ENCODE data around the gene CD300A.

The CD300A gene

GRCh38 chr17:74447628-74448159, 18.7 kb upstream of the CD300A start:
- Histone ChIP-seq H3K27ac (no peak overlapping the region), H3K4me1 (ENCODE audit: control insufficient read depth in 1 of 2, insufficient read depth in 1 of 2, low read depth in 1 of 2, low read length in 1 of 2) (peaks cover 13 to 18% of the 10 kb centered on the region in 2 experiments), H3K9me3 (no peaks in the 10 kb centered on the region), H3K27me3 (peaks cover 45% of the 10 kb centered on the region), H3K36me3 (no peaks in the 10 kb centered on the region), H3K4me3 (ENCODE audit: low read depth in 1 of 2, low read length in 1 of 2) (no peak overlapping the region)
- TF ChIP-seq, protein P1, sequence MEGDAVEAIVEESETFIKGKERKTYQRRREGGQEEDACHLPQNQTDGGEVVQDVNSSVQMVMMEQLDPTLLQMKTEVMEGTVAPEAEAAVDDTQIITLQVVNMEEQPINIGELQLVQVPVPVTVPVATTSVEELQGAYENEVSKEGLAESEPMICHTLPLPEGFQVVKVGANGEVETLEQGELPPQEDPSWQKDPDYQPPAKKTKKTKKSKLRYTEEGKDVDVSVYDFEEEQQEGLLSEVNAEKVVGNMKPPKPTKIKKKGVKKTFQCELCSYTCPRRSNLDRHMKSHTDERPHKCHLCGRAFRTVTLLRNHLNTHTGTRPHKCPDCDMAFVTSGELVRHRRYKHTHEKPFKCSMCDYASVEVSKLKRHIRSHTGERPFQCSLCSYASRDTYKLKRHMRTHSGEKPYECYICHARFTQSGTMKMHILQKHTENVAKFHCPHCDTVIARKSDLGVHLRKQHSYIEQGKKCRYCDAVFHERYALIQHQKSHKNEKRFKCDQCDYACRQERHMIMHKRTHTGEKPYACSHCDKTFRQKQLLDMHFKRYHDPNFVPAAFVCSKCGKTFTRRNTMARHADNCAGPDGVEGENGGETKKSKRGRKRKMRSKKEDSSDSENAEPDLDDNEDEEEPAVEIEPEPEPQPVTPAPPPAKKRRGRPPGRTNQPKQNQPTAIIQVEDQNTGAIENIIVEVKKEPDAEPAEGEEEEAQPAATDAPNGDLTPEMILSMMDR (IDR thresholded peaks at IDR 0.05) = no peak

DNA sequence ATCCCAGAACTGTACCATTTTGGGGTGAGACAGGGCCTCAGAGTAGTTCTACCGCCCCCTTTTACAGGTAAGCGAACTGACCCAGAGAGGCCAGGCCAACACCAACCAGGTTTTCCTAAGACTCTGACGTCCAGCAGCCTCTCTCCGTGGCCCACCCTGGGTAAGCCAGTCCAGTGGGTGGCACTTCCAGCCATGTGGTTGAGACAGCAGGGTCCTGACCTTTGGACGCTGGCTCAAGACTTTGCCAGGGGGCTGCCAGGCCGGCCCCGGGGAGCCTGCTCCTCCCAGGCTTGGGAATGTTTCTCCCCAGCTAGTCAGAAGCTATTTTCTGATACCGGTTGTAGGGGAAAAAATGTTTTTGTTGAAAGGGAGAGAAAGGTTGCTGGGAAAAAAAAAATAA, 17.7 kb upstream of the CD300A start:
- Histone ChIP-seq H3K4me3 (ENCODE audit: low read depth in 1 of 2, low read length in 1 of 2) (no peak overlapping the region), H3K27ac (no peak overlapping the region), H3K36me3 (no peaks in the 10 kb centered on the region), H3K27me3 (peaks cover 56% of the 10 kb centered on the region), H3K9me3 (no peaks in the 10 kb centered on the region), H3K4me1 (ENCODE audit: control insufficient read depth in 1 of 2, insufficient read depth in 1 of 2, low read depth in 1 of 2, low read length in 1 of 2) (peaks cover 7 to 11% of the 10 kb centered on the region in 2 experiments)
- TF ChIP-seq, protein P1 (IDR thresholded peaks at IDR 0.05) = no peak

DNA sequence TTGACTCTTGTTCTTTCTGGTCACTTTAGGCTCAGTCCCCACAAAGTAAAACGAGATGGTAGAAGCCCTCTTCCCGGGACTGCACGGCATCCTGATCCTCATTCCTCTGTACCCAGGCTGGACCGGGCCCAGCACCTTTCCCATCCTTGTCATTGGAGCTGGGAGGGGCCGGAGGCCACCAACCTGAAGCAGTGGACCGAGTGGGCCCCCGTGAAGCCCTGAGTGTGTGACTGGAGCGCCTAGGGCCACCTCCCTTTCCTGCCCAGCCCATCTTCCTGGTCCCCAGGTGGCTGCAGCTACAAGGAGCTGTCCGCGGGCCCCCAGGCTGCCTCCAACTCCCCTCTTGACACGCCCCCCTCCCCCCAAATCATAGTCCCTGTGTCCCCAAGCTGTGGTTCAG, 17.1 kb upstream of the CD300A start:
- H3K36me3 ChIP-seq = no peaks in the 10 kb centered on the region
- no peaks in the 10 kb centered on the region for H3K9me3 ChIP-seq
- peaks cover 54% of the 10 kb centered on the region for H3K27me3 ChIP-seq
- peaks cover 8 to 16% of the 10 kb centered on the region in 2 experiments for H3K4me1 ChIP-seq (ENCODE audit: control insufficient read depth in 1 of 2, insufficient read depth in 1 of 2, low read depth in 1 of 2, low read length in 1 of 2)
- H3K4me3 ChIP-seq (ENCODE audit: low read depth in 1 of 2, low read length in 1 of 2) = no peak overlapping the region
- TF ChIP-seq, protein P1 (IDR thresholded peaks at IDR 0.05) = no peak
- no peak overlapping the region for H3K27ac ChIP-seq

DNA sequence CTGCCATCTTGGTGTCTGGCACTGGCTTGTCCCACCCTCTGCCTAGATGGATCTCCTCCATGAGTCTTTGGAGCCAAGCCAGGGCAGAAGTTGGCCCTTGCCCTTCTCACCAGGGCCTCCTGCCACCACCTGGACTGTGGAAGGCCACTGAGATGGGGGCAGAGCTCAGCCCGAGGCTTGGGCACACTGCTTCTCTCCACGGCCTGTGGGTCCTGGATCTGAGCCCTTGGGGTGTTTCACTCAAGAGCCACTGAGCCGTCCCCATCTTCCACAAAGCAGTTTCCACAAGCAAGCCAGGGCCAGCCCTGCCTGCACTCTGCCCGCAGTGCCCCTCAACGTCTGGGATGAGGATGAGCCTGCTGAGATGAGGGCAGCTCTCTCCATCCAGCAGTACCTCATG, 16.7 kb upstream of the CD300A start:
- Histone ChIP-seq H3K9me3 (no peaks in the 10 kb centered on the region), H3K4me1 (ENCODE audit: control insufficient read depth in 1 of 2, insufficient read depth in 1 of 2, low read depth in 1 of 2, low read length in 1 of 2) (peaks cover 13 to 20% of the 10 kb centered on the region in 2 experiments), H3K36me3 (no peaks in the 10 kb centered on the region), H3K4me3 (ENCODE audit: low read depth in 1 of 2, low read length in 1 of 2) (no peak overlapping the region), H3K27ac (no peak overlapping the region), H3K27me3 (peaks cover 49% of the 10 kb centered on the region)
- TF ChIP-seq, protein P1 (IDR thresholded peaks at IDR 0.05) = no peak

DNA sequence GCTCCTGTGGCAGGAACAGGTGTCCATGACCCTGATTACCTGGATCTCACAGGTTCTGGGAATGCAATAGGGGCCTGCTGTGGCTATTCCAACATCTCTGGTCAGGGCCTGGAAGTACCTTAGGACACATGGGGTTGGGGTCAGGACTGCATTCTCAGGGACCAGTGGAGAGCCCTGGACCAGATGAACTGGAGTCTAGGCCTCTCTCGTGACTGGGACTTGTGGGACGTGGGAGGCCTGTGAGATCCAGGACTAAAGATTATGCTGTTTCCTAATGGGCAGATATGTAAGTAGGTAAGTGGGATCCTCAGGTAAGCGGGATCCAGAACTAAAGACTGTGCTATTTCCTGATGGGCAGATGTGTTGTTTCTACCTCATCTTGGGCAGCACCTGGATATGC, 16.2 kb upstream of the CD300A start:
- H3K36me3 ChIP-seq = no peaks in the 10 kb centered on the region
- H3K4me3 ChIP-seq (ENCODE audit: low read depth in 1 of 2, low read length in 1 of 2) = no peak overlapping the region
- H3K27ac ChIP-seq = no peak overlapping the region
- H3K4me1 ChIP-seq (ENCODE audit: control insufficient read depth in 1 of 2, insufficient read depth in 1 of 2, low read depth in 1 of 2, low read length in 1 of 2) = peaks cover 13 to 20% of the 10 kb centered on the region in 2 experiments
- TF ChIP-seq, protein P1 (IDR thresholded peaks at IDR 0.05) = no peak
- H3K9me3 ChIP-seq = no peaks in the 10 kb centered on the region
- peaks cover 48% of the 10 kb centered on the region for H3K27me3 ChIP-seq
